Suppressor macrophage (primary cell): Measurements from ENCODE around the gene PPP3CA.
"Not testable (repeated sequence)": the region's sequence is repeated elsewhere in the genome, so short reads cannot be mapped to it uniquely, and the experiment has no call there.

Source experiments
- DNase-seq, 4 experiments: peaks; one replicate each; pipeline ENCODE4 v3.0.0-alpha.2; 2020 to 2022

The PPP3CA gene

GRCh38 chr4:101092609-101093008 lies 254.7 kb downstream of the PPP3CA start:
- DNase-seq: not testable (repeated sequence)

GRCh38 chr4:101089168-101089567 lies 258.2 kb downstream of the PPP3CA start:
- DNase-seq: no peak

- peak in 1 of 4 experiments; percentile 16 for DNase-seq
Observed at GRCh38 chr4:101086801-101087586, 260.3 kb downstream of the PPP3CA start.

- peak in 2 of 4 experiments; percentile 7 to 21 for DNase-seq
Observed at GRCh38 chr4:101083131-101083530, 264.2 kb downstream of the PPP3CA start.

- DNase-seq: no peak
Observed at GRCh38 chr4:101081695-101082369, 265.5 kb downstream of the PPP3CA start.

- no peak for DNase-seq
Observed at GRCh38 chr4:101081166-101081565, 266.2 kb downstream of the PPP3CA start.

GRCh38 chr4:101078950-101079349 lies 268.4 kb downstream of the PPP3CA start:
- no peak for DNase-seq

- no peak for DNase-seq
Observed at GRCh38 chr4:101076032-101076431, 271.3 kb downstream of the PPP3CA start.

- peak in 2 of 4 experiments; percentile 32 to 53 for DNase-seq
Observed at GRCh38 chr4:101075536-101075935, 271.8 kb downstream of the PPP3CA start.

GRCh38 chr4:101074326-101074725 lies 273.0 kb downstream of the PPP3CA start:
- DNase-seq: no peak

- no peak for DNase-seq
Observed at GRCh38 chr4:101071241-101071640, 276.1 kb downstream of the PPP3CA start.

- DNase-seq: no peak
Observed at GRCh38 chr4:101068115-101068514, 279.2 kb downstream of the PPP3CA start.

- peak in 1 of 4 experiments; percentile 22 for DNase-seq
Observed at GRCh38 chr4:101067383-101067782, 279.9 kb downstream of the PPP3CA start.

- no peak for DNase-seq
Observed at GRCh38 chr4:101066626-101067170, 280.6 kb downstream of the PPP3CA start.

- DNase-seq: no peak
Observed at GRCh38 chr4:101065935-101066485, 281.3 kb downstream of the PPP3CA start.

- DNase-seq: no peak
Observed at GRCh38 chr4:101065346-101065745, 282.0 kb downstream of the PPP3CA start.

GRCh38 chr4:101064541-101065180 lies 282.7 kb downstream of the PPP3CA start:
- DNase-seq: no peak

GRCh38 chr4:101055392-101055791 lies 291.9 kb downstream of the PPP3CA start:
- no peak for DNase-seq

GRCh38 chr4:101050837-101051205 lies 296.5 kb downstream of the PPP3CA start:
- DNase-seq: no peak

- no peak for DNase-seq
Observed at GRCh38 chr4:101050088-101050836, 297.1 kb downstream of the PPP3CA start.

- no peak for DNase-seq
Observed at GRCh38 chr4:101049549-101050001, 297.8 kb downstream of the PPP3CA start.

GRCh38 chr4:101044766-101045165 lies 302.6 kb downstream of the PPP3CA start:
- no peak for DNase-seq
